Skin of body (tissue), 2 donors: Measurements from ENCODE around the gene SEPTIN8. TPM values are rescaled to one million over a fixed set of nuclear protein-coding genes. Genes with fewer than 3 reads are reported as not detected.

Experiments
- DNase-seq: peaks from one replicate; lab custom pipeline; 2025; lab: John Stamatoyannopoulos, UW
- total RNA-seq: library from RNA; depleted of rRNA; stranded (reverse); fragments of >200 nt; gene quantifications from one replicate; pipeline ENCODE4 v1.2.3, GENCODE V29; 2014

The SEPTIN8 gene
- total RNA-seq, 1 donor from 2014 or later: 45.1 TPM

DNA sequence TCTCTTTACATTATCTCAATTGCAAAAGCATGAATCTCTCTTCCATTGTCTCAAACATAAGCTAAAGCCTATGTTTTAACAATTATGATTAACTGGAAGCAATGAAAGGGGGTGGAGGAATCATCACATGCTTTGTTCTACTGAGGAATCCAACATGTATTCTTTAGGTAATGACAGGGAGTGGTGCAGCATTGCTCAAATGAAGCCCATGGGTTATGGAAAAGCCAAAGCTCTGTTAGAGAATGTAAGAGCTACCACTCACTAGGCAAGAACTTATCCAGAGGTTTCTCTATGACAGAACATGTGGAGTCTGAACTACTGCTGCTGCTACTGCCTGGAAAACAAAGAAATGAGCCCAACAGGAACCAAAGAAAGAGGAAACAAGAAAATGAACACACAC is 68.4 kb downstream of the SEPTIN8 start:
- DNase-seq: no peak

DNA sequence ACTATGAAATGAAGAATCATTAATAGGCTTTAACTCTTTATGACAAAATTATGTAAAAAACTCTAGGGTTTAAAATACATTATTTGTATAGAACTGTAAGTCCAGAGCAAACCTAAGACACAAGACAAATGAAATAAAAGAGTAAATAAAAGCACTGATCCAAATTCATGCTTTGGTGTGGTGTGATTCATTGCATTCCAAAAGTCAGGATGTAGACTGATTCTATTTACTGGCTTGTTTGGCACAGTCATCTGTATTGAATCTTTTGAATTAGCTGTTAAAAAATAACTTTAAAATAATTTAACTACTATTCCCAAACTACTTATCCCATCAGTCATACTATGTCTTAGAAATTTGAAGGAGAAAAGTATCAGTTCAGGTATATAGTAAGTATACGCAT is 72.2 kb downstream of the SEPTIN8 start:
- no peak for DNase-seq

Other genes starting within 250 kb of the SEPTIN8 start
- gene IL5, start 233.7 kb downstream of the SEPTIN8 start, total RNA-seq: not detected
- 30.8 TPM for gene RAD50, start 220.3 kb downstream of the SEPTIN8 start, total RNA-seq
- gene IL13, start 119.1 kb downstream of the SEPTIN8 start, total RNA-seq: 0.10 TPM
- not detected for gene IL4, start 103.2 kb downstream of the SEPTIN8 start, total RNA-seq
- gene KIF3A, start 39.7 kb downstream of the SEPTIN8 start, total RNA-seq: 12.0 TPM
- 0.30 TPM for gene CCNI2, start 29.8 kb downstream of the SEPTIN8 start, total RNA-seq
- 0.10 TPM for gene SOWAHA, start 36.1 kb upstream of the SEPTIN8 start, total RNA-seq
- 1.2 TPM for gene SHROOM1, start 53.4 kb upstream of the SEPTIN8 start, total RNA-seq
- 0.30 TPM for gene GDF9, start 89.2 kb upstream of the SEPTIN8 start, total RNA-seq
- 76.1 TPM for gene UQCRQ, start 89.4 kb upstream of the SEPTIN8 start, total RNA-seq
- gene LEAP2, start 96.4 kb upstream of the SEPTIN8 start, total RNA-seq: 0.79 TPM
- 66.3 TPM for gene AFF4, start 186.4 kb upstream of the SEPTIN8 start, total RNA-seq
- gene ZCCHC10, start 249.3 kb upstream of the SEPTIN8 start, total RNA-seq: 13.8 TPM